Glutamatergic neuron (in vitro differentiated cells): ENCODE data around the gene E2F6. TPM values are rescaled to one million over a fixed set of nuclear protein-coding genes. Genes with fewer than 3 reads are reported as not detected.

ENCODE experiments used
- DNase-seq: peaks from one replicate; pipeline ENCODE4 v3.0.0; 2022
- H3K27ac Mint-ChIP-seq: one replicate; pipeline ENCODE4 v1.8.0; 2020; ENCODE audit warnings: mild to moderate bottlenecking, mixed read lengths, inconsistent platforms; ENCODE audit not compliant: unreplicated experiment
- H3K27me3 Mint-ChIP-seq: one replicate; pipeline ENCODE4 v1.8.0; 2020; ENCODE audit warnings: mild to moderate bottlenecking, moderate library complexity, mixed read lengths, inconsistent platforms; ENCODE audit not compliant: unreplicated experiment
- H3K36me3 Mint-ChIP-seq: one replicate; pipeline ENCODE4 v1.8.0; 2020; ENCODE audit warnings: mild to moderate bottlenecking, mixed read lengths, inconsistent platforms; ENCODE audit not compliant: unreplicated experiment
- H3K4me1 Mint-ChIP-seq: one replicate; pipeline ENCODE4 v1.8.0; 2020; ENCODE audit warnings: mild to moderate bottlenecking, low read depth, mixed read lengths, inconsistent platforms; ENCODE audit not compliant: unreplicated experiment
- H3K4me3 Mint-ChIP-seq: one replicate; pipeline ENCODE4 v1.8.0; 2020; ENCODE audit warnings: mild to moderate bottlenecking, mixed read lengths, inconsistent platforms; ENCODE audit not compliant: unreplicated experiment
- H3K9me3 Mint-ChIP-seq: one replicate; pipeline ENCODE4 v1.8.0; 2020; ENCODE audit warnings: mild to moderate bottlenecking, moderate library complexity, mixed read lengths, inconsistent platforms; ENCODE audit not compliant: unreplicated experiment
- total RNA-seq: library from RNA; stranded (reverse); fragmentation: NEBNext Ultra II Directional; extraction: Animal tissue kit (Norgen Biotek cat#: 25700); gene quantifications from one replicate; pipeline ENCODE4 v1.2.1, GENCODE V29; 2021; ENCODE audit not compliant: unreplicated experiment
- TF ChIP-seq, protein P1 (sequence below): fragments of 200-600 bp; sonication (generic); IDR thresholded peaks from one replicate; pipeline ENCODE4 v1.5.0; 2021; ENCODE audit not compliant: partially characterized antibody, unreplicated experiment

Gene E2F6
- total RNA-seq, 1 donor from 2014 or later = 22.1 TPM

GRCh38 chr2:11473659-11474433, 7.9 kb upstream of the E2F6 start:
- Mint-ChIP-seq H3K9me3 (no peaks in the 10 kb centered on the region), H3K27me3 (no peaks in the 10 kb centered on the region), H3K36me3 (no peaks in the 10 kb centered on the region), H3K4me1 (no peaks in the 10 kb centered on the region), H3K27ac (no peak overlapping the region), H3K4me3 (no peak overlapping the region)
- no peak for DNase-seq
- TF ChIP-seq, protein P1, sequence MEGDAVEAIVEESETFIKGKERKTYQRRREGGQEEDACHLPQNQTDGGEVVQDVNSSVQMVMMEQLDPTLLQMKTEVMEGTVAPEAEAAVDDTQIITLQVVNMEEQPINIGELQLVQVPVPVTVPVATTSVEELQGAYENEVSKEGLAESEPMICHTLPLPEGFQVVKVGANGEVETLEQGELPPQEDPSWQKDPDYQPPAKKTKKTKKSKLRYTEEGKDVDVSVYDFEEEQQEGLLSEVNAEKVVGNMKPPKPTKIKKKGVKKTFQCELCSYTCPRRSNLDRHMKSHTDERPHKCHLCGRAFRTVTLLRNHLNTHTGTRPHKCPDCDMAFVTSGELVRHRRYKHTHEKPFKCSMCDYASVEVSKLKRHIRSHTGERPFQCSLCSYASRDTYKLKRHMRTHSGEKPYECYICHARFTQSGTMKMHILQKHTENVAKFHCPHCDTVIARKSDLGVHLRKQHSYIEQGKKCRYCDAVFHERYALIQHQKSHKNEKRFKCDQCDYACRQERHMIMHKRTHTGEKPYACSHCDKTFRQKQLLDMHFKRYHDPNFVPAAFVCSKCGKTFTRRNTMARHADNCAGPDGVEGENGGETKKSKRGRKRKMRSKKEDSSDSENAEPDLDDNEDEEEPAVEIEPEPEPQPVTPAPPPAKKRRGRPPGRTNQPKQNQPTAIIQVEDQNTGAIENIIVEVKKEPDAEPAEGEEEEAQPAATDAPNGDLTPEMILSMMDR = no peak

GRCh38 chr2:11467749-11468148, 1.8 kb upstream of the E2F6 start:
- peaks cover 8% of the 10 kb centered on the region for H3K9me3 Mint-ChIP-seq
- H3K27ac Mint-ChIP-seq = no peak overlapping the region
- peaks cover 14% of the 10 kb centered on the region for H3K4me1 Mint-ChIP-seq
- no peak overlapping the region for H3K4me3 Mint-ChIP-seq
- TF ChIP-seq, protein P1 = no peak
- DNase-seq = no peak
- peaks cover 12% of the 10 kb centered on the region for H3K36me3 Mint-ChIP-seq
- H3K27me3 Mint-ChIP-seq = peaks cover 8% of the 10 kb centered on the region

GRCh38 chr2:11467129-11467649, 1.2 kb upstream of the E2F6 start:
- Mint-ChIP-seq H3K9me3 (peaks cover 8% of the 10 kb centered on the region), H3K4me3 (no peak overlapping the region), H3K27me3 (peaks cover 10% of the 10 kb centered on the region), H3K4me1 (peaks cover 18% of the 10 kb centered on the region), H3K27ac (no peak overlapping the region), H3K36me3 (peaks cover 12% of the 10 kb centered on the region)
- TF ChIP-seq, protein P1 = no peak
- no peak for DNase-seq

DNA sequence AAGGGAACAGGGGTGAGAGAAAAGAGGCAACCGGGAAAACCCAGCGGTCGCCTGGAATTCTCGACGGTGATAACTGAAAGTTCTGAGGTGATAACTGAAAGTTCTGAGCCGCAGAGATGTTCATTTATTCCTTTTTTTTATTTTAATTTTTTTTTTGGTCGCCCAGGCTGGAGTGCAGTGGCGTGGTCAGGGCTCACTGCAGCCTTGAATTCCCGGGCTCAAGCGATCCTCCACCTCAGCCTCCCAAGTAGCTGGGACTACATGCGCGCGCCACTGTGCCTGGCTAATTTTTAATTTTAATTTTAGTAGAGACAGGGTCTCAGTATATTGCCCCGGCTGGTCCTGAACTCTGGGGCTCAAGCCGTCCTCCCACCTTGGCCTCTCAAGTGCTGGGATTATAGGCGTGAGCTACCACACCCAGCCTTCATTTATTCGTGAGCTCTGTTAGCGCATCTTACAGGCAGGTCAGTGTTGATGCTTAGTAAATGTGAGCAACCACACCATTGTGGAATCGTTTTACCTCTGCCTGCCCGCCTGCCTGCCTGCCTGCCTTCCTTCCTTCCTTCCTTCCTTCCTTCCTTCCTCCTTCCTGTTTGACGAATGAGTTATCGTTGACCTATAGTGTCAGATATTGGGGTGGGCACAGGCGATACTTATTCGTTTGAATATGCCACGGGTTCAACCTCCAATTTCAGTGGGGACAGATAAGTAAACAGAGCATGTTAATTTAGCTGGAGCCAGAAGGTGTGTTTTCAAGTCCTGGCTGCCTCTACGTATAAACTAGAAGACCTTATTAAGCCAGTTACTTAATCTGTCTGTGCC, 557 bp upstream of the E2F6 start:
- peaks cover 12% of the 10 kb centered on the region for H3K36me3 Mint-ChIP-seq
- H3K4me1 Mint-ChIP-seq = peaks cover 18% of the 10 kb centered on the region
- H3K4me3 Mint-ChIP-seq = peak overlapping the region; percentile 89
- TF ChIP-seq, protein P1 = no peak
- peak overlapping the region; percentile 52 for H3K27ac Mint-ChIP-seq
- no peak for DNase-seq
- H3K9me3 Mint-ChIP-seq = peaks cover 8% of the 10 kb centered on the region
- peaks cover 10% of the 10 kb centered on the region for H3K27me3 Mint-ChIP-seq
